K562 (cell line): ENCODE data around the gene ACKR2. TPM values are rescaled to one million over a fixed set of nuclear protein-coding genes. Genes with fewer than 3 reads are reported as not detected.

Experiments used
- ATF7 ChIP-seq: fragments of 450-650 bp; IDR thresholded peaks from 2 replicates; pipeline ENCODE4 v1.7.1; 2014; ENCODE audit warnings: mild to moderate bottlenecking, moderate library complexity
- CHD2 ChIP-seq: IDR thresholded peaks from 2 replicates; pipeline ENCODE4 v1.6.1; 2011; ENCODE audit warnings: low read depth, low read length
- CREM ChIP-seq: IDR thresholded peaks from 2 replicates; pipeline ENCODE4 v1.6.1; 2014; ENCODE audit warnings: antibody characterized with exemption, low read depth
- EHMT2 ChIP-seq: fragments of 450-650 bp; IDR thresholded peaks from 2 replicates; pipeline ENCODE4 v1.6.1; 2018; ENCODE audit warnings: antibody characterized with exemption
- ESRRB ChIP-seq: fragments of 250-450 bp; sonication (Bioruptor Pico); IDR thresholded peaks from 2 replicates; pipeline ENCODE4 v1.5.0; 2020; ENCODE audit warnings: mild to moderate bottlenecking, moderate library complexity, borderline replicate concordance
- KLF16 ChIP-seq: IDR thresholded peaks from 2 replicates; pipeline ENCODE4 v1.6.1; 2016; ENCODE audit warnings: antibody characterized with exemption
- NFIC ChIP-seq: fragments of 450-650 bp; IDR thresholded peaks from 2 replicates; pipeline ENCODE4 v1.6.1; 2017; ENCODE audit warnings: mild to moderate bottlenecking, inconsistent platforms
- PCBP2 ChIP-seq: fragments of 200-400 bp; formaldehyde crosslinking; IDR thresholded peaks from 2 replicates; pipeline ENCODE4 v1.6.1; 2018; ENCODE audit warnings: low read length, low read depth, mild to moderate bottlenecking, moderate library complexity; ENCODE audit not compliant: poor library complexity, severe bottlenecking
- PTRF ChIP-seq: fragments of 450-650 bp; IDR thresholded peaks from 2 replicates; pipeline ENCODE4 v1.6.1; 2016; ENCODE audit warnings: mild to moderate bottlenecking, missing genetic modification characterization, missing compliant biosample characterization
- SMAD1 ChIP-seq: fragments of 150-350 bp; IDR thresholded peaks from 2 replicates; pipeline ENCODE4 v1.6.1; 2014; ENCODE audit warnings: low read length, low read depth; ENCODE audit not compliant: partially characterized antibody
- TAL1 ChIP-seq: fragments of 450-650 bp; IDR thresholded peaks from 2 replicates; pipeline ENCODE4 v1.6.1; 2016; ENCODE audit warnings: mild to moderate bottlenecking
- YBX1 ChIP-seq: fragments of 450-650 bp; IDR thresholded peaks from 2 replicates; pipeline ENCODE4 v1.7.1; 2016; ENCODE audit warnings: mild to moderate bottlenecking
- ZNF165 ChIP-seq: fragments of 250-450 bp; sonication (Bioruptor Pico); IDR thresholded peaks from 2 replicates; pipeline ENCODE4 v1.4.0; 2020; ENCODE audit warnings: borderline replicate concordance
- ZNF224 ChIP-seq: sonication (generic); formaldehyde crosslinking; IDR thresholded peaks from 2 replicates; pipeline ENCODE4 v1.8.0; 2022; ENCODE audit warnings: mild to moderate bottlenecking, missing genetic modification reagents
- ZNF239 ChIP-seq: fragments of 250-450 bp; sonication (Bioruptor Pico); IDR thresholded peaks from 2 replicates; pipeline ENCODE4 v1.4.0; 2020; ENCODE audit warnings: mild to moderate bottlenecking
- ZNF282 ChIP-seq: sonication (generic); formaldehyde crosslinking; IDR thresholded peaks from 2 replicates; pipeline ENCODE4 v1.8.1; 2023; ENCODE audit warnings: missing genetic modification reagents
- ZNF316 ChIP-seq: fragments of 450-650 bp; IDR thresholded peaks from 2 replicates; pipeline ENCODE4 v1.6.1; 2016
- ZNF764 ChIP-seq: fragments of 250-450 bp; sonication (Bioruptor Pico); IDR thresholded peaks from 2 replicates; pipeline ENCODE4 v1.4.0; 2020; ENCODE audit warnings: low read depth, mild to moderate bottlenecking, moderate library complexity
- polyA plus RNA-seq, 8 experiments: library from polyadenylated mRNA; depleted of rRNA in 4 of 8; stranded (reverse) in 5 of 8; unstranded in 3 of 8; fragments of >200 nt; fragmentation: Nextera tagmentation in 2 of 8; fragmentation: Illumina TruSeq in 1 of 8; extraction: Ambion mirVana in 2 of 8; extraction: Trizol in 1 of 8; gene quantifications; 2 replicates each; pipeline versions ENCODE4 v1.2.1 to v1.2.3, GENCODE V29; 2011 to 2014; ENCODE audit warnings: inconsistent platforms in 1 of 8, missing spikeins in 1 of 8
- total RNA-seq, 7 experiments: library from RNA; depleted of rRNA in 6 of 7; stranded (reverse); fragments of >200 nt in 6 of 7; fragmentation: Illumina TruSeq in 2 of 7; extraction: Trizol in 2 of 7; gene quantifications; 2 replicates each; pipeline versions ENCODE4 v1.2.1 to v1.2.3, GENCODE V29; 2011 to 2021; ENCODE audit warnings: low replicate concordance in 1 of 7
- TF ChIP-seq, protein P1 (sequence below): sonication (generic); formaldehyde crosslinking; IDR thresholded peaks from 2 replicates; pipeline ENCODE4 v1.8.0; 2022; ENCODE audit warnings: missing genetic modification reagents, mild to moderate bottlenecking, borderline replicate concordance
- TF ChIP-seq, protein P2 (sequence below): IDR thresholded peaks from 2 replicates; pipeline ENCODE4 v1.6.1; 2011; ENCODE audit warnings: borderline replicate concordance, low read depth, mild to moderate bottlenecking, moderate library complexity, low read length; ENCODE audit not compliant: insufficient read depth, poor library complexity, severe bottlenecking
- TF ChIP-seq, protein P3 (sequence below): fragments of 250-450 bp; sonication (Bioruptor Pico); IDR thresholded peaks from 2 replicates; pipeline ENCODE4 v1.5.0; 2021
- TF ChIP-seq, protein P4 (sequence below), 2 experiments: fragments of 450-650 bp in 1 of 2; IDR thresholded peaks; 2 replicates each; pipeline ENCODE4 v1.6.1; 2011 to 2017; ENCODE audit warnings: low read depth in 2 of 2, antibody characterized with exemption in 1 of 2, borderline replicate concordance in 1 of 2, low read length in 1 of 2, mild to moderate bottlenecking in 1 of 2, mixed read lengths in 1 of 2; ENCODE audit not compliant: control insufficient read depth in 1 of 2

ACKR2 gene
- total and polyA plus RNA-seq, 9 of the 15 experiments (the other 6 are each of a cell fraction or from before 2014, with no cell fraction given), result 0.03 to 0.69 (median 0.25) TPM; not detected in 1

DNA sequence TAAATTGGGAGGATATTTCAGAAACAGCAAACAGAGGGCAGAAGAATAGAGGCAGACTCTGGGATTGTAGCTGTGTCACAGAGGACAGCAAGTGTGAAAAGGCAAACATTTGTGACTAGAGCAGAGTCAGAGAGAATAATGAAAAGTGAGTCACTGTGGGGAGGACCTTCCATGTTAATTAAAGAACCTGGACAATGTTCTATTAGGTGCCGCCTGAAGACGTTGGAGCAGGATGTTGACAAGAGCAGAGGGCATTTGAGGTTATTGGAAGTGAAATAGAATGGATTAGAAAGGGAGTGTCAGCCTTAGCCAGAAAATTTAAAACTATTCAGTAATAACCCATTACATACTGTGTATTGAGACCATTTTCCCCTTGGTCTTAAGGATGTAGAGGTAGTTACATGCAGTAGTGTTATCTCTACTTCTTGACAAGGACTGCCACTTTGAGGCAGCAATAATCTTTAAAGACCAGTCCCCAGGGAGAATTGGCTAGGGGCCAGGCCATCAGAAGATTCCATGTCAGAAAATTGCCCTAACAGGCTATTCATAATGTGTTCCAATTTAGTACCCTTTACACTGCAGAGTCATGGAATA, 5.8 kb downstream of the ACKR2 start (continued):
- TF ChIP-seq SMAD1, result peak; percentile 75
- TF ChIP-seq, protein P1, sequence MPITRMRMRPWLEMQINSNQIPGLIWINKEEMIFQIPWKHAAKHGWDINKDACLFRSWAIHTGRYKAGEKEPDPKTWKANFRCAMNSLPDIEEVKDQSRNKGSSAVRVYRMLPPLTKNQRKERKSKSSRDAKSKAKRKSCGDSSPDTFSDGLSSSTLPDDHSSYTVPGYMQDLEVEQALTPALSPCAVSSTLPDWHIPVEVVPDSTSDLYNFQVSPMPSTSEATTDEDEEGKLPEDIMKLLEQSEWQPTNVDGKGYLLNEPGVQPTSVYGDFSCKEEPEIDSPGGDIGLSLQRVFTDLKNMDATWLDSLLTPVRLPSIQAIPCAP, result no peak
- TF ChIP-seq, protein P2, sequence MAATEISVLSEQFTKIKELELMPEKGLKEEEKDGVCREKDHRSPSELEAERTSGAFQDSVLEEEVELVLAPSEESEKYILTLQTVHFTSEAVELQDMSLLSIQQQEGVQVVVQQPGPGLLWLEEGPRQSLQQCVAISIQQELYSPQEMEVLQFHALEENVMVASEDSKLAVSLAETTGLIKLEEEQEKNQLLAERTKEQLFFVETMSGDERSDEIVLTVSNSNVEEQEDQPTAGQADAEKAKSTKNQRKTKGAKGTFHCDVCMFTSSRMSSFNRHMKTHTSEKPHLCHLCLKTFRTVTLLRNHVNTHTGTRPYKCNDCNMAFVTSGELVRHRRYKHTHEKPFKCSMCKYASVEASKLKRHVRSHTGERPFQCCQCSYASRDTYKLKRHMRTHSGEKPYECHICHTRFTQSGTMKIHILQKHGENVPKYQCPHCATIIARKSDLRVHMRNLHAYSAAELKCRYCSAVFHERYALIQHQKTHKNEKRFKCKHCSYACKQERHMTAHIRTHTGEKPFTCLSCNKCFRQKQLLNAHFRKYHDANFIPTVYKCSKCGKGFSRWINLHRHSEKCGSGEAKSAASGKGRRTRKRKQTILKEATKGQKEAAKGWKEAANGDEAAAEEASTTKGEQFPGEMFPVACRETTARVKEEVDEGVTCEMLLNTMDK, result no peak
- no peak for TF ChIP-seq ZNF316
- TF ChIP-seq CREM, result peak; percentile 37; the same call in 1 of the 2 replicates
- TF ChIP-seq EHMT2, result peak; percentile 88
- no peak for TF ChIP-seq ZNF224 (CRISPR knock-in tag)
- TF ChIP-seq, protein P3, sequence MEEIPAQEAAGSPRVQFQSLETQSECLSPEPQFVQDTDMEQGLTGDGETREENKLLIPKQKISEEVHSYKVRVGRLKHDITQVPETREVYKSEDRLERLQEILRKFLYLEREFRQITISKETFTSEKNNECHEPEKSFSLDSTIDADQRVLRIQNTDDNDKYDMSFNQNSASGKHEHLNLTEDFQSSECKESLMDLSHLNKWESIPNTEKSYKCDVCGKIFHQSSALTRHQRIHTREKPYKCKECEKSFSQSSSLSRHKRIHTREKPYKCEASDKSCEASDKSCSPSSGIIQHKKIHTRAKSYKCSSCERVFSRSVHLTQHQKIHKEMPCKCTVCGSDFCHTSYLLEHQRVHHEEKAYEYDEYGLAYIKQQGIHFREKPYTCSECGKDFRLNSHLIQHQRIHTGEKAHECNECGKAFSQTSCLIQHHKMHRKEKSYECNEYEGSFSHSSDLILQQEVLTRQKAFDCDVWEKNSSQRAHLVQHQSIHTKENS, result no peak
- TF ChIP-seq ATF7, result peak; percentile 27; the same call in 1 of the 2 replicates
- TF ChIP-seq ZNF239 (CRISPR knock-in tag), result no peak
- no peak for TF ChIP-seq YBX1
- peak; percentile 99 for TF ChIP-seq NFIC
- TF ChIP-seq ZNF282 (CRISPR knock-in tag), result no peak
- no peak for TF ChIP-seq PTRF
- no peak for TF ChIP-seq ZNF165 (CRISPR knock-in tag)
- peak; percentile 61 for TF ChIP-seq TAL1
- no peak for TF ChIP-seq KLF16
- no peak for TF ChIP-seq ZNF764 (CRISPR knock-in tag)
- no peak for TF ChIP-seq CHD2
- no peak for TF ChIP-seq ESRRB (CRISPR knock-in tag)
- TF ChIP-seq, protein P4, sequence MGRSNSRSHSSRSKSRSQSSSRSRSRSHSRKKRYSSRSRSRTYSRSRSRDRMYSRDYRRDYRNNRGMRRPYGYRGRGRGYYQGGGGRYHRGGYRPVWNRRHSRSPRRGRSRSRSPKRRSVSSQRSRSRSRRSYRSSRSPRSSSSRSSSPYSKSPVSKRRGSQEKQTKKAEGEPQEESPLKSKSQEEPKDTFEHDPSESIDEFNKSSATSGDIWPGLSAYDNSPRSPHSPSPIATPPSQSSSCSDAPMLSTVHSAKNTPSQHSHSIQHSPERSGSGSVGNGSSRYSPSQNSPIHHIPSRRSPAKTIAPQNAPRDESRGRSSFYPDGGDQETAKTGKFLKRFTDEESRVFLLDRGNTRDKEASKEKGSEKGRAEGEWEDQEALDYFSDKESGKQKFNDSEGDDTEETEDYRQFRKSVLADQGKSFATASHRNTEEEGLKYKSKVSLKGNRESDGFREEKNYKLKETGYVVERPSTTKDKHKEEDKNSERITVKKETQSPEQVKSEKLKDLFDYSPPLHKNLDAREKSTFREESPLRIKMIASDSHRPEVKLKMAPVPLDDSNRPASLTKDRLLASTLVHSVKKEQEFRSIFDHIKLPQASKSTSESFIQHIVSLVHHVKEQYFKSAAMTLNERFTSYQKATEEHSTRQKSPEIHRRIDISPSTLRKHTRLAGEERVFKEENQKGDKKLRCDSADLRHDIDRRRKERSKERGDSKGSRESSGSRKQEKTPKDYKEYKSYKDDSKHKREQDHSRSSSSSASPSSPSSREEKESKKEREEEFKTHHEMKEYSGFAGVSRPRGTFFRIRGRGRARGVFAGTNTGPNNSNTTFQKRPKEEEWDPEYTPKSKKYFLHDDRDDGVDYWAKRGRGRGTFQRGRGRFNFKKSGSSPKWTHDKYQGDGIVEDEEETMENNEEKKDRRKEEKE (IDR thresholded peaks at IDR 0.05; ENCODE audit: borderline replicate concordance in 1 of 2, control insufficient read depth in 1 of 2, low read depth in 2 of 2, low read length in 1 of 2), result no peak
- no peak for TF ChIP-seq PCBP2
